Endodermal cell (in vitro differentiated cells): ENCODE measurements around the gene TPM4. TPM values are rescaled to one million over a fixed set of nuclear protein-coding genes. Genes with fewer than 3 reads are reported as not detected.

Experiments used
- DNase-seq: peaks from one replicate; pipeline ENCODE4 v3.0.0-alpha.2; 2017
- H3K27ac ChIP-seq: 2 replicates; pipeline ENCODE4 v1.5.1; 2013; ENCODE audit warnings: mild to moderate bottlenecking, low read depth, low read length, moderate library complexity
- H3K27me3 ChIP-seq: 2 replicates; pipeline ENCODE4 v1.6.1; 2013; ENCODE audit warnings: mild to moderate bottlenecking, low read length, moderate library complexity; ENCODE audit not compliant: insufficient read depth, control insufficient read depth, poor library complexity, severe bottlenecking
- H3K36me3 ChIP-seq: 2 replicates; pipeline ENCODE4 v1.7.0; 2013; ENCODE audit warnings: mild to moderate bottlenecking, low read length, moderate library complexity; ENCODE audit not compliant: control insufficient read depth, insufficient read depth
- H3K4me1 ChIP-seq: one replicate; pipeline ENCODE4 v1.7.0; 2013; ENCODE audit warnings: low read length; ENCODE audit not compliant: control insufficient read depth, insufficient read depth
- H3K4me3 ChIP-seq: 2 replicates; pipeline ENCODE4 v1.5.1; 2013; ENCODE audit warnings: mild to moderate bottlenecking, low read length, moderate library complexity
- H3K9ac ChIP-seq: 2 replicates; pipeline ENCODE4 v1.6.1; 2013; ENCODE audit warnings: mild to moderate bottlenecking, low read length, moderate library complexity; ENCODE audit not compliant: poor library complexity, severe bottlenecking; ENCODE audit errors: extremely low read depth
- H3K9me3 ChIP-seq: 2 replicates; pipeline ENCODE4 v1.6.1; 2013; ENCODE audit warnings: mild to moderate bottlenecking, low read length, moderate library complexity; ENCODE audit not compliant: control insufficient read depth
- H3K27ac Mint-ChIP-seq: 2 replicates; pipeline ENCODE4 v1.8.0; 2020; ENCODE audit warnings: mixed read lengths
- H3K27me3 Mint-ChIP-seq: 2 replicates; pipeline ENCODE4 v1.8.0; 2021; ENCODE audit warnings: mild to moderate bottlenecking, mixed read lengths; ENCODE audit not compliant: insufficient read depth
- H3K36me3 Mint-ChIP-seq: 2 replicates; pipeline ENCODE4 v1.8.0; 2020; ENCODE audit warnings: low read depth, mixed read lengths
- H3K4me1 Mint-ChIP-seq: 2 replicates; pipeline ENCODE4 v1.8.0; 2020; ENCODE audit warnings: mixed read lengths
- H3K4me3 Mint-ChIP-seq: 2 replicates; pipeline ENCODE4 v1.8.0; 2020; ENCODE audit warnings: mild to moderate bottlenecking, moderate library complexity, mixed read lengths
- H3K9me3 Mint-ChIP-seq: 2 replicates; pipeline ENCODE4 v1.8.0; 2020; ENCODE audit warnings: mild to moderate bottlenecking, mixed read lengths
- WGBS, 2 experiments: methylation state at CpG; one replicate each; pipeline versions ENCODE4 v1.1.5 to v1.1.7; 2013; ENCODE audit warnings: missing lambda C conversion rate in 2 of 2, mixed read lengths in 1 of 2; ENCODE audit not compliant: insufficient coverage in 1 of 2, insufficient read length in 1 of 2; 5-methylcytosine and 5-hydroxymethylcytosine counted together
- total RNA-seq, 2 donors: library from RNA; stranded (reverse); fragmentation: NEBNext Ultra II Directional in 1 of 2; extraction: Animal tissue kit (Norgen Biotek cat#: 25700) in 1 of 2; gene quantifications; 2 replicates in 1 of 2; 3 replicates in 1 of 2; pipeline ENCODE4 v1.2.1, GENCODE V29; 2021
- TF ChIP-seq, protein P1 (sequence below): fragments of 200-600 bp; sonication (generic); conservative IDR thresholded peaks from 2 replicates; pipeline ENCODE4 v1.5.0; 2021; ENCODE audit warnings: antibody characterized with exemption, mild to moderate bottlenecking

The TPM4 gene
- total RNA-seq, 2 donors from 2014 or later, result 387 to 437 TPM

DNA sequence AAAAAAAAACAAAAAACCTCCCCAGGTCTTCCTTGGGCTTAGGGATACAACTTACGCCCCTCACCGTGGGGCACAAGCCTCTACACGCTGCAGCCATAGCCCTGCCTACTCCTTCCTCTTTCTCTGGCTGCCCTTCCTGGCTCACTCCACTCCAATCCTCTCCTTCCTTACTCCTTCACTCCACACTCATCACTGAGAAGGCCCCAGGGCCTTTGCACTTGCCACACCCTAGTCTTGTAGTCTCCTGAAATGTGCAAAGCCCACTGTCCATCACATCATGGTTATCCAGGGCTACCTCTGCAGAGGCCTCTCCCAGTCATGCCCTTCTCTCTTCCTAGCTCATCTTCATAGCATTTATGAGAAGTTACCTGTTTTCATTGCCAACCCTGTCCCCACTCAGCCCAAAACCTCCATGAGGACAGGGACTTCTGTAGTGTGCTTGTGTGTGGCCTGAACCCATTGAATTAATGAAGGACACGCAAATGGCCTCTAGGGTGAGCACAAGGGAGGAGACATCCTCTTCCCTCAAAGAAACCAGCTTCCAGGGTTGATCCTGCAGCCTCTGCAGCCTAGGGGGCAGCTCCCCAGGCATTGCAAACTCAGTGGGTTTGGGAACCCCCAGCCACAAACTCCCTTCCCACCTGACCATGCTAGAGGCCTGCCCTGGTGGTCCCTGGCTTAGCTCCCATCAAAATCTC, 59.3 kb downstream of the TPM4 start:
- Histone ChIP-seq H3K27ac (no peak overlapping the region), H3K4me1 (no peaks in the 10 kb centered on the region), H3K9ac (no peak overlapping the region), H3K4me3 (no peak overlapping the region), H3K9me3 (no peaks in the 10 kb centered on the region), H3K27me3 (no peaks in the 10 kb centered on the region), H3K36me3 (peaks cover 39% of the 10 kb centered on the region)
- H3K4me3 Mint-ChIP-seq, result no peak overlapping the region
- TF ChIP-seq, protein P1, sequence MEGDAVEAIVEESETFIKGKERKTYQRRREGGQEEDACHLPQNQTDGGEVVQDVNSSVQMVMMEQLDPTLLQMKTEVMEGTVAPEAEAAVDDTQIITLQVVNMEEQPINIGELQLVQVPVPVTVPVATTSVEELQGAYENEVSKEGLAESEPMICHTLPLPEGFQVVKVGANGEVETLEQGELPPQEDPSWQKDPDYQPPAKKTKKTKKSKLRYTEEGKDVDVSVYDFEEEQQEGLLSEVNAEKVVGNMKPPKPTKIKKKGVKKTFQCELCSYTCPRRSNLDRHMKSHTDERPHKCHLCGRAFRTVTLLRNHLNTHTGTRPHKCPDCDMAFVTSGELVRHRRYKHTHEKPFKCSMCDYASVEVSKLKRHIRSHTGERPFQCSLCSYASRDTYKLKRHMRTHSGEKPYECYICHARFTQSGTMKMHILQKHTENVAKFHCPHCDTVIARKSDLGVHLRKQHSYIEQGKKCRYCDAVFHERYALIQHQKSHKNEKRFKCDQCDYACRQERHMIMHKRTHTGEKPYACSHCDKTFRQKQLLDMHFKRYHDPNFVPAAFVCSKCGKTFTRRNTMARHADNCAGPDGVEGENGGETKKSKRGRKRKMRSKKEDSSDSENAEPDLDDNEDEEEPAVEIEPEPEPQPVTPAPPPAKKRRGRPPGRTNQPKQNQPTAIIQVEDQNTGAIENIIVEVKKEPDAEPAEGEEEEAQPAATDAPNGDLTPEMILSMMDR, result no peak
- H3K36me3 Mint-ChIP-seq, result peaks cover 43% of the 10 kb centered on the region
- no peaks in the 10 kb centered on the region for H3K4me1 Mint-ChIP-seq
- WGBS, 2 experiments, result 65 to 72% methylated on average over 4 of the region's 4 CpGs
- peaks cover 12% of the 10 kb centered on the region for H3K27me3 Mint-ChIP-seq
- H3K9me3 Mint-ChIP-seq, result peaks cover 1% of the 10 kb centered on the region
- no peak overlapping the region for H3K27ac Mint-ChIP-seq
- DNase-seq, result no peak

DNA sequence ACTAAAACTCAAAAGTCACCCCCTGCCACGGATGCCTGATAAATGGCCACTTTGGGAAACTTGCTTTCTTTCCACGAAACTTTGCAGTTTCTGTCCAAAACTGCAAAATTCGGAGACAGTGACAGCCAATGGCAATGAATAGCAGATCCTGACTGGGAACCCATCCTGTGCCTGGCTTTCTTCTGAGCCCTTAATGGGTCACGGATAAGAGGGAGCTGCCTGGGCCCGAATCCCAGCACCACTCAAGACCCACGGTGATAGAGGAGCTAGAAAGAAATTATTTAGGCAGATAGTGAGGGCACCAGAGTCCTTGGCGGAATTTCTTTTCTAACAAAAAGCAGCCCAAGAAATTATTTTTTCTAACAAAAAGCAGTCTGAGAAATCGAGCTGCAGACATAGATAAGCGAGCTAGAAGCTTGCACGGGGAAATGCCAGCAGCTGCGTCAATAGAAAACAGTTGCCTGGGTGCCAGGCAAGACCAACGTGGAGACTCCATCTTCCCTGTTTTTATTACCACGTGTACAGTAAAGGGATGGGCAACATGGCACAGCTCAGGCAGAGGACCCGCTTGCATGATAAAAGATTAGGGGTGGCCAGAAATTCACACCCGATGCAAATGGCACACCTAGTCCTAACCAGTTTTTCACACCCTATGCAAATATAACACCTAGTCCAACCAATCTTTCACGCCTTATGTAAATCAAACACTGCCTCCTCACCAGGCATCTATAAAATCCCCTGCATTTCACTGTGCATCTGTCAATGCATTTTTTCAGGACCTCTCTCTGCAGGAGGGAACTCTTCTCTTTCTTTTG, 60.1 kb downstream of the TPM4 start:
- Histone ChIP-seq H3K4me3 (no peak overlapping the region), H3K9ac (no peak overlapping the region), H3K4me1 (no peaks in the 10 kb centered on the region), H3K27ac (no peak overlapping the region), H3K36me3 (peaks cover 32% of the 10 kb centered on the region), H3K27me3 (no peaks in the 10 kb centered on the region), H3K9me3 (no peaks in the 10 kb centered on the region)
- Mint-ChIP-seq H3K27ac (no peak overlapping the region), H3K27me3 (peaks cover 12% of the 10 kb centered on the region), H3K4me1 (no peaks in the 10 kb centered on the region), H3K4me3 (no peak overlapping the region), H3K9me3 (peaks cover 1% of the 10 kb centered on the region), H3K36me3 (peaks cover 37% of the 10 kb centered on the region)
- WGBS, 2 experiments, result 65 to 72% methylated on average over 14 to 16 of the region's 16 CpGs
- TF ChIP-seq, protein P1, result no peak
- DNase-seq, result peak; percentile 60

DNA sequence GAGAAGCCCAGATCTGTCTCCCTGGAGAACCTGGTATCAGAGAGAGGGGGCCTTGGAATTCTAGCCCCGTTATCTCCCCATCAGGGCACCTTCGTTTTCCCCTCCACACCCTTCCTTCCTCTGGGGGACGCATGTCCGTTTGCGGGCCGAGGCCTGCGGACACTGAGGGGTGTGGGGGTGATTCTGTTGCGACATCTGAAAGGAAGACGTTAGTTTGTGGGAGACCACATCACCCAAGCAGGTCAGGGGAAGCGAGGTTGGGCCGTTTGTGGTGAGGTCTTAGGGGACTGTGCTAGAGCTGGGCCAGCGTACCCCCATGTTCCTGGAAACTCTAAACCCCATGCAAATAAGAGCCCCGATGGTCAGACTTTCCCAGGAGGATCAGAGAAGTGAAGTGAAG, 63.5 kb downstream of the TPM4 start:
- Mint-ChIP-seq H3K4me1 (peaks cover 2% of the 10 kb centered on the region), H3K27ac (no peak overlapping the region), H3K27me3 (peaks cover 12% of the 10 kb centered on the region), H3K9me3 (peaks cover 1% of the 10 kb centered on the region), H3K4me3 (no peak overlapping the region), H3K36me3 (peaks cover 4% of the 10 kb centered on the region)
- Histone ChIP-seq H3K9ac (no peak overlapping the region), H3K9me3 (no peaks in the 10 kb centered on the region), H3K27me3 (no peaks in the 10 kb centered on the region), H3K4me1 (no peaks in the 10 kb centered on the region), H3K36me3 (no peaks in the 10 kb centered on the region), H3K4me3 (no peak overlapping the region), H3K27ac (no peak overlapping the region)
- DNase-seq, result no peak
- TF ChIP-seq, protein P1, result no peak
- 83 to 84% methylated on average over 5 to 13 of the region's 13 CpGs for WGBS, 2 experiments
